ENCODE measurements around the gene GZMB.

GRCh38 chr14:24673059-24673458 lies 39.1 kb upstream of the GZMB start:
- TF ChIP-seq CTCF (IDR thresholded peaks at IDR 0.05; ENCODE audit: poor library complexity) (no peak), EZH2 (IDR thresholded peaks at IDR 0.05; ENCODE audit: borderline replicate concordance) (no peak)

Data from hepatocyte (in vitro differentiated cells).